PC-9 (cell line): ENCODE measurements around the gene ELMO1. TPM values are rescaled to one million over a fixed set of nuclear protein-coding genes. Genes with fewer than 3 reads are reported as not detected.

ENCODE experiments used
- BruUV-seq: library from RNA; stranded (reverse); fragments of 400-500 nt; replicated peaks from 2 replicates; lab custom pipeline; 2021; lab: Mats Ljungman, UMichigan
- CTCF ChIA-PET: fragments of 300-600 bp; sonication (Branson Sonifier 250); formaldehyde crosslinking; loops from one replicate; lab custom pipeline; 2022; ENCODE audit warnings: antibody characterized with exemption; lab: Charles Lee
- POLR2A ChIA-PET: fragments of 300-600 bp; sonication (Branson Sonifier 250); formaldehyde crosslinking; loops from one replicate; lab custom pipeline; 2022; ENCODE audit warnings: antibody characterized with exemption; ENCODE audit not compliant: unreplicated experiment; lab: Charles Lee
- DNase-seq, 2 experiments: peaks; one replicate each; pipeline versions ENCODE4 v3.0.0 to v3.0.0-alpha.2; 2015 to 2022; ENCODE audit warnings: mixed read lengths in 1 of 2
- H2AFZ ChIP-seq: fragments of 200-600 bp; sonication (generic); 2 replicates; pipeline ENCODE4 v1.8.1; 2017; ENCODE audit warnings: antibody characterized with exemption
- H3F3A ChIP-seq: fragments of 200-600 bp; sonication (generic); 2 replicates; pipeline ENCODE4 v1.8.1; 2017; ENCODE audit warnings: antibody characterized with exemption, mild to moderate bottlenecking, low read depth; ENCODE audit not compliant: insufficient read depth
- H3K27ac ChIP-seq: fragments of 200-600 bp; sonication (generic); 2 replicates; pipeline ENCODE4 v1.6.1; 2016; ENCODE audit warnings: mixed run types
- H3K27me3 ChIP-seq: fragments of 200-600 bp; sonication (generic); 2 replicates; pipeline ENCODE4 v1.6.1; 2016; ENCODE audit warnings: low read depth, mixed run types; ENCODE audit not compliant: insufficient read depth
- H3K36me3 ChIP-seq: fragments of 200-600 bp; sonication (generic); 2 replicates; pipeline ENCODE4 v1.6.1; 2016; ENCODE audit warnings: low read depth, mixed run types
- H3K4me1 ChIP-seq: fragments of 200-600 bp; sonication (generic); replicated peaks from 2 replicates; pipeline ENCODE4 v1.6.1; 2016; ENCODE audit warnings: mixed run types; ENCODE audit not compliant: insufficient read depth
- H3K4me2 ChIP-seq: fragments of 200-600 bp; sonication (generic); 2 replicates; pipeline ENCODE4 v1.6.1; 2017; ENCODE audit warnings: mixed run types
- H3K4me3 ChIP-seq: fragments of 200-600 bp; sonication (generic); 2 replicates; pipeline ENCODE4 v1.6.1; 2016; ENCODE audit warnings: mixed run types
- H3K79me2 ChIP-seq: fragments of 200-600 bp; sonication (generic); 2 replicates; pipeline ENCODE4 v1.6.1; 2017; ENCODE audit warnings: low read depth, mixed run types
- H3K9me2 ChIP-seq: fragments of 200-600 bp; sonication (generic); 2 replicates; pipeline ENCODE4 v1.8.1; 2017; ENCODE audit warnings: mild to moderate bottlenecking; ENCODE audit not compliant: insufficient read depth
- H3K9me3 ChIP-seq: fragments of 200-600 bp; sonication (generic); 2 replicates; pipeline ENCODE4 v1.8.1; 2016; ENCODE audit warnings: low read depth; ENCODE audit not compliant: insufficient read depth
- H4K20me1 ChIP-seq: fragments of 200-600 bp; sonication (generic); 2 replicates; pipeline ENCODE4 v1.8.1; 2017; ENCODE audit not compliant: insufficient read depth
- EZH2 ChIP-seq: fragments of 200-600 bp; sonication (generic); IDR thresholded peaks from 2 replicates; pipeline ENCODE4 v1.8.0; 2017; ENCODE audit warnings: antibody characterized with exemption, low read depth
- intact Hi-C: fragments of 100-400 bp; cut with micrococcal nuclease; formaldehyde crosslinking; loops from one replicate; pipeline ENCODE4 v1.10.0; 2022; ENCODE audit not compliant: unreplicated experiment
- total RNA-seq: library from RNA; stranded (reverse); gene quantifications from 2 replicates; pipeline ENCODE4 v1.2.3, GENCODE V29; 2021
- TF ChIP-seq, protein P1 (sequence below): fragments of 200-600 bp; sonication (generic); conservative IDR thresholded peaks from 2 replicates; pipeline ENCODE4 v1.6.1; 2017; ENCODE audit warnings: mixed run types, antibody characterized with exemption, mild to moderate bottlenecking, moderate library complexity

Gene ELMO1
- total RNA-seq, 1 experiment from 2014 or later, result 4.8 TPM

DNA sequence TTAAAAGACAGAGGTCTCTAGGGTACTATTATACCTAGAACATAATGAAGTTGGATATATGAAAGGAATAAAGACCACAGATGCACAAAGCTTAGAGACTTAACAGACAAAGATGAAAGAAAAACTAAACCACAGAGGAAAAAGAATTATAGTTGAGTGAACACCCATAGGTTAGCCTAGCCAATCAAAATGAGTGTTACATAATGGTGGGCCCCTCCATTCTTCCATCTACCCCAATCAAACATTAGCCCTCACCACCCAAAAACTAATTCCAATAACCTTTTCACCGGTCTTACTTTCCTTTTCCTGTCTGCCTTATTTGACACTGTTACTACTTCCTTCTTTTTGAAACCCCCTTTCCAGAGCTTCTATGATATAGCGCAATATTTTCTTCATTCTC is 130.1 kb downstream of the ELMO1 start:
- intact Hi-C loops, result no loop called here
- Histone ChIP-seq H3F3A (no peaks in the 10 kb centered on the region), H3K27ac (no peak overlapping the region), H3K9me2 (no peaks in the 10 kb centered on the region), H3K27me3 (peaks cover 5% of the 10 kb centered on the region; the same call in 1 of the 2 replicates), H3K79me2 (no peaks in the 10 kb centered on the region), H3K4me2 (no peak overlapping the region), H3K36me3 (no peaks in the 10 kb centered on the region), H4K20me1 (no peaks in the 10 kb centered on the region), H3K4me1 (no peaks in the 10 kb centered on the region), H3K4me3 (no peak overlapping the region), H2AFZ (no peak overlapping the region), H3K9me3 (no peaks in the 10 kb centered on the region)
- DNase-seq, result no peak
- POLR2A ChIA-PET, result no interaction called here
- no TSS peak for BruUV-seq
- no peak for TF ChIP-seq EZH2
- TF ChIP-seq, protein P1, sequence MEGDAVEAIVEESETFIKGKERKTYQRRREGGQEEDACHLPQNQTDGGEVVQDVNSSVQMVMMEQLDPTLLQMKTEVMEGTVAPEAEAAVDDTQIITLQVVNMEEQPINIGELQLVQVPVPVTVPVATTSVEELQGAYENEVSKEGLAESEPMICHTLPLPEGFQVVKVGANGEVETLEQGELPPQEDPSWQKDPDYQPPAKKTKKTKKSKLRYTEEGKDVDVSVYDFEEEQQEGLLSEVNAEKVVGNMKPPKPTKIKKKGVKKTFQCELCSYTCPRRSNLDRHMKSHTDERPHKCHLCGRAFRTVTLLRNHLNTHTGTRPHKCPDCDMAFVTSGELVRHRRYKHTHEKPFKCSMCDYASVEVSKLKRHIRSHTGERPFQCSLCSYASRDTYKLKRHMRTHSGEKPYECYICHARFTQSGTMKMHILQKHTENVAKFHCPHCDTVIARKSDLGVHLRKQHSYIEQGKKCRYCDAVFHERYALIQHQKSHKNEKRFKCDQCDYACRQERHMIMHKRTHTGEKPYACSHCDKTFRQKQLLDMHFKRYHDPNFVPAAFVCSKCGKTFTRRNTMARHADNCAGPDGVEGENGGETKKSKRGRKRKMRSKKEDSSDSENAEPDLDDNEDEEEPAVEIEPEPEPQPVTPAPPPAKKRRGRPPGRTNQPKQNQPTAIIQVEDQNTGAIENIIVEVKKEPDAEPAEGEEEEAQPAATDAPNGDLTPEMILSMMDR, result no peak
- CTCF ChIA-PET, result no interaction called here

DNA sequence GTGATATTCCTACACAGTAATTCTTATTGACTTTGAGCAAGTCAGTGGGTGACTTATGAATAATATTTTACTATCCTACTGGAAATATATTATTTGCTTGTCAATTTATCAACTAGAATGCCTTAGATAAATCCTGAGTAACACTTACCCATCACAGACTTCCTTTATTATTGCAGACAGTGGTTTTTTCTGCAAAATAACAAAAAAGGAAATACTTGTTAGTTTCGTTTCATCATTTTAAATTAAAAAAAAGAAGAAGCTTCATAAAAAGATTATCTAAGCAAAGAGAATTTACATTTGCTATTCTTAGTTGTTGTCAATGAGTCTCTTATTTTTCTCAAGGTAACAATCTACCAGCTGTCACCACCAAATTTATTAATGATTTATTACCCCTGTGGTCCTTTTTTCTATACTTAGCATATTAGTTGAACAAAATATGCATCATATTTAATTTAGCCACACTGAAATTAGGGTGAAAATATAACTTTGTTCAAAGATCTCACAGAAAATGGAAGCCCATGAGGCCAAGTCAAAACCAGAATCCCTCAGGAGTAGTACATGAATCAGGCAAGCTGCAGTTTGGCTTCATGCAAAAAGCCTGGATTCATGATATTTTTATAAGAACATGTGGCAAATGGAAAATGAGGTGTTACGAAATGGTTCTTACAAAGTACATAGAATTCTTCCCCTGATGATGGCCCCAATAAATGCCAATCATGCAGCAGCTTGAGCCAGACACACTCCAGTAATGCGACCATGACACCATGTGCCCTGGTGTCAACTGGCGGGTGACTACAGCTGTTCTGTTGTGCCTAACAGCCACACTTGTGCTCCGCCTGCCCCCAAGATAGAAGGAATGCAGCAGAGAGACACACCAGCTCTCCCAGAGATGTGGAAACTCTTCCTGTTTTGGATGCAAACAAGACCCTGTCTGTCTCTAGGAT is 132.6 kb downstream of the ELMO1 start:
- H3K79me2 ChIP-seq, result no peaks in the 10 kb centered on the region
- intact Hi-C loops, result no loop called here
- no TSS peak for BruUV-seq
- no peak overlapping the region for H3K4me2 ChIP-seq
- no peaks in the 10 kb centered on the region for H3F3A ChIP-seq
- no peak overlapping the region for H3K4me3 ChIP-seq
- no peaks in the 10 kb centered on the region for H3K27me3 ChIP-seq
- no peak overlapping the region for H2AFZ ChIP-seq
- no peaks in the 10 kb centered on the region for H3K4me1 ChIP-seq
- no peaks in the 10 kb centered on the region for H3K36me3 ChIP-seq
- DNase-seq, result no peak
- CTCF ChIA-PET, result no interaction called here
- H3K9me3 ChIP-seq, result no peaks in the 10 kb centered on the region
- no peaks in the 10 kb centered on the region for H3K9me2 ChIP-seq
- TF ChIP-seq, protein P1, result no peak
- no peak for TF ChIP-seq EZH2
- H4K20me1 ChIP-seq, result no peaks in the 10 kb centered on the region
- H3K27ac ChIP-seq, result no peak overlapping the region
- POLR2A ChIA-PET, result no interaction called here

DNA sequence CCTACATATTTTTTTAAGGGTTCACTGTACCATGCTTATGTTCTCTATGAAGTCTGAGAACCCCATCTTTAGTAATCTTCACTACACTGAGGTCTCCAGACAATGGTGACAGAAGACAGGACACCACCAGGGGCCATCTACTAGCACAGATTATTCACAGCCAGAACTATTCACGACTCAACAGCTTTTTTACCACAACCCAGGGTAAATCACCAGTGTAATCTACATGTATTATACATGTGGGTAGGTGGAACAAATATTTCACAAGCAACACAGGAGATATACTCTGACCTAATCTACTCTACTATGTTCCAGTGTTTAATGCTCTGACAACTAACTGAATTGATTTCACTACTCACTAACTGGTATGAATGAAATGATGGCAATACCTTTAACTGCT is 136.1 kb downstream of the ELMO1 start:
- Histone ChIP-seq H3K4me2 (no peak overlapping the region), H3K9me2 (no peaks in the 10 kb centered on the region), H3K27ac (no peak overlapping the region), H3K9me3 (no peaks in the 10 kb centered on the region), H3K79me2 (no peaks in the 10 kb centered on the region), H2AFZ (no peak overlapping the region), H4K20me1 (no peaks in the 10 kb centered on the region), H3K36me3 (no peaks in the 10 kb centered on the region), H3F3A (no peaks in the 10 kb centered on the region), H3K4me3 (no peak overlapping the region), H3K27me3 (no peaks in the 10 kb centered on the region), H3K4me1 (no peaks in the 10 kb centered on the region)
- ChIA-PET CTCF (no interaction called here), POLR2A (no interaction called here)
- TF ChIP-seq, protein P1, result no peak
- no peak for TF ChIP-seq EZH2
- intact Hi-C loops, result no loop called here
- BruUV-seq, result no TSS peak
- DNase-seq, result no peak
